Activated CD4-positive, alpha-beta T cell treated with anti-CD3 and anti-CD28 coated beads for 36 hours (primary cell): ENCODE data around the gene ABO. TPM values are rescaled to one million over a fixed set of nuclear protein-coding genes. Genes with fewer than 3 reads are reported as not detected.
"Not testable (repeated sequence)": the region's sequence is repeated elsewhere in the genome, so short reads cannot be mapped to it uniquely, and the experiment has no call there.

Source experiments
- ATAC-seq: fragments of 200-7000 bp; cut with Tn5 transposase; one replicate; pipeline ENCODE4 v1.10.0; 2021; ENCODE audit warnings: mild to moderate bottlenecking, moderate library complexity
- CTCF ChIA-PET: fragments of 350-600 bp; sonication (Branson Sonifier 250); formaldehyde crosslinking; loops from one replicate; lab custom pipeline; 2021; ENCODE audit warnings: antibody characterized with exemption; lab: Charles Lee
- POLR2A ChIA-PET: fragments of 350-600 bp; sonication (Branson Sonifier 250); formaldehyde crosslinking; loops from one replicate; lab custom pipeline; 2021; ENCODE audit warnings: antibody characterized with exemption, inconsistent platforms; lab: Charles Lee
- DNase-seq: peaks from one replicate; pipeline ENCODE4 v3.0.0-alpha.2; 2020
- H3K27ac Mint-ChIP-seq: one replicate; pipeline ENCODE4 v1.8.0; 2021; ENCODE audit warnings: mixed read lengths
- H3K27me3 Mint-ChIP-seq: one replicate; pipeline ENCODE4 v1.8.0; 2021; ENCODE audit warnings: mixed read lengths
- H3K36me3 Mint-ChIP-seq: one replicate; pipeline ENCODE4 v1.8.0; 2021; ENCODE audit warnings: low read depth, mixed read lengths
- H3K4me1 Mint-ChIP-seq: one replicate; pipeline ENCODE4 v1.8.0; 2021; ENCODE audit warnings: mixed read lengths
- H3K4me3 Mint-ChIP-seq: one replicate; pipeline ENCODE4 v1.8.0; 2021; ENCODE audit warnings: mild to moderate bottlenecking, moderate library complexity, mixed read lengths
- H3K9me3 Mint-ChIP-seq: one replicate; pipeline ENCODE4 v1.8.0; 2021; ENCODE audit warnings: low read depth, mixed read lengths
- intact Hi-C, 2 experiments: fragments of 100-400 bp; cut with DNase I in 1 of 2; cut with micrococcal nuclease in 1 of 2; formaldehyde crosslinking; loops; one replicate each; pipeline versions ENCODE4 v1.14.2 to v1.15.1; 2022 to 2024; cut with DNase I, micrococcal nuclease
- total RNA-seq, 2 experiments: library from RNA; stranded (reverse); gene quantifications; one replicate each; pipeline ENCODE4 v1.2.3, GENCODE V29; 2021

Gene ABO
- total RNA-seq, 2 experiments from 2014 or later, result 0.09 TPM; not detected in 1

GRCh38 chr9:133205996-133206931 is 68.7 kb downstream of the ABO start:
- POLR2A ChIA-PET, result no interaction called here
- H3K4me1 Mint-ChIP-seq, result no peaks in the 10 kb centered on the region
- DNase-seq (no peak), ATAC-seq (no peak)
- no peaks in the 10 kb centered on the region for H3K36me3 Mint-ChIP-seq
- no peak overlapping the region for H3K4me3 Mint-ChIP-seq
- H3K27ac Mint-ChIP-seq, result no peak overlapping the region
- intact Hi-C loops, result loop anchor here in 1 of 2 experiments (10.0 kb wide), 1 partner anchor 491 kb away; no protein-coding TSS in a partner anchor
- peaks cover 14% of the 10 kb centered on the region for H3K27me3 Mint-ChIP-seq
- CTCF ChIA-PET, result interaction anchor here (0.9 kb wide), 1 partner anchor 33 kb away, joined by 3 read pairs; no protein-coding TSS in a partner anchor
- H3K9me3 Mint-ChIP-seq, result no peaks in the 10 kb centered on the region

GRCh38 chr9:133205481-133205887 is 69.5 kb downstream of the ABO start:
- CTCF ChIA-PET, POLR2A ChIA-PET, ATAC-seq, DNase-seq, H3K36me3 Mint-ChIP-seq, H3K9me3 Mint-ChIP-seq, H3K27ac Mint-ChIP-seq, H3K4me1 Mint-ChIP-seq, H3K4me3 Mint-ChIP-seq: not testable (repeated sequence)
- intact Hi-C loops, result loop anchor here in 1 of 2 experiments (10.0 kb wide), 1 partner anchor 491 kb away; no protein-coding TSS in a partner anchor
- peaks cover 13% of the 10 kb centered on the region for H3K27me3 Mint-ChIP-seq

Other genes starting within 250 kb of the ABO start
- gene GTF3C5, start 244.2 kb downstream of the ABO start, total RNA-seq, result 10 to 100 TPM; 81.3 to 84.5 TPM
- 1 to 10 TPM in 1 of 2 experiments, under 1 TPM in 1; 0.98 to 1.2 TPM for gene CEL, start 213.2 kb downstream of the ABO start, total RNA-seq
- 10 to 100 TPM; 65.1 to 78.6 TPM for gene RALGDS, start 154.0 kb downstream of the ABO start, total RNA-seq
- 1 to 10 TPM; 3.8 to 4.8 TPM for gene GBGT1, start 111.3 kb downstream of the ABO start, total RNA-seq
- gene OBP2B, start 66.0 kb downstream of the ABO start, total RNA-seq, result not detected
- 10 to 100 TPM; 22.4 to 24.3 TPM for gene SURF6, start 61.0 kb upstream of the ABO start, total RNA-seq
- 10 to 100 TPM; 22.9 to 26.4 TPM for gene MED22, start 72.9 kb upstream of the ABO start, total RNA-seq
- 1,000 to 10,000 TPM; 3,179 to 3,246 TPM for gene RPL7A, start 73.0 kb upstream of the ABO start, total RNA-seq
- gene SURF1, start 81.3 kb upstream of the ABO start, total RNA-seq, result 10 to 100 TPM; 17.4 to 29.1 TPM
- gene SURF2, start 81.3 kb upstream of the ABO start, total RNA-seq, result 10 to 100 TPM; 17.3 to 21.8 TPM
- gene SURF4, start 100.9 kb upstream of the ABO start, total RNA-seq, result 100 to 1,000 TPM; 283 to 349 TPM
- gene STKLD1, start 101.2 kb upstream of the ABO start, total RNA-seq, result under 1 TPM; 0.40 to 0.82 TPM
- 10 to 100 TPM; 25.9 to 34.3 TPM for gene REXO4, start 142.8 kb upstream of the ABO start, total RNA-seq
- gene ADAMTS13, start 147.2 kb upstream of the ABO start, total RNA-seq, result 1 to 10 TPM; 1.7 to 2.5 TPM
- under 1 TPM; 0.87 to 0.90 TPM for gene CACFD1, start 184.8 kb upstream of the ABO start, total RNA-seq
- gene SLC2A6, start 203.9 kb upstream of the ABO start, total RNA-seq, result 1 to 10 TPM; 1.6 to 1.9 TPM
- gene MYMK, start 249.8 kb upstream of the ABO start, total RNA-seq, result not detected